Colonic mucosa (tissue), 4 donors: ENCODE results near the gene C1orf35. TPM values are rescaled to one million over a fixed set of nuclear protein-coding genes. Genes with fewer than 3 reads are reported as not detected.

Source experiments
- DNase-seq: peaks from one replicate; pipeline ENCODE4 v3.0.0-alpha.2; 2020
- H3K27ac ChIP-seq: fragments of 200-600 bp; one replicate; pipeline ENCODE4 v1.8.0; 2021
- H3K27me3 ChIP-seq: fragments of 200-600 bp; one replicate; pipeline ENCODE4 v1.8.0; 2021
- H3K36me3 ChIP-seq: fragments of 200-600 bp; one replicate; pipeline ENCODE4 v1.8.0; 2021
- H3K4me1 ChIP-seq: fragments of 200-600 bp; one replicate; pipeline ENCODE4 v1.8.0; 2021; ENCODE audit warnings: mild to moderate bottlenecking
- H3K4me3 ChIP-seq: fragments of 200-600 bp; one replicate; pipeline ENCODE4 v1.8.0; 2021
- H3K9ac ChIP-seq, 2 donors: one replicate each; pipeline ENCODE4 v1.7.0; 2013; ENCODE audit warnings: control low read depth in 2 of 2, low read depth in 2 of 2, low read length in 2 of 2
- H3K9me3 ChIP-seq: fragments of 200-600 bp; one replicate; pipeline ENCODE4 v1.8.0; 2021
- intact Hi-C: fragments of 100-400 bp; cut with DNase I; formaldehyde crosslinking; loops from one replicate; pipeline ENCODE4 v1.14.1; 2022
- total RNA-seq, 2 donors: library from RNA; stranded (reverse); fragmentation: NEBNext Ultra II Directional in 1 of 2; extraction: Animal tissue kit (Norgen Biotek cat#: 25700) in 1 of 2; gene quantifications; one replicate each; pipeline ENCODE4 v1.2.1, GENCODE V29; 2021
- TF ChIP-seq, protein P1 (sequence below): fragments of 200-600 bp; IDR thresholded peaks from one replicate; pipeline ENCODE4 v1.8.0; 2022; ENCODE audit warnings: antibody characterized with exemption, mild to moderate bottlenecking
- donor health status: healthy.
- donor health status: DM: no; HTN: no; CAD: no.
- donor health status: DM: no; HTN: no; CAD: no.

The C1orf35 gene
- total RNA-seq, 2 donors from 2014 or later = 14.9 to 26.4 TPM

DNA sequence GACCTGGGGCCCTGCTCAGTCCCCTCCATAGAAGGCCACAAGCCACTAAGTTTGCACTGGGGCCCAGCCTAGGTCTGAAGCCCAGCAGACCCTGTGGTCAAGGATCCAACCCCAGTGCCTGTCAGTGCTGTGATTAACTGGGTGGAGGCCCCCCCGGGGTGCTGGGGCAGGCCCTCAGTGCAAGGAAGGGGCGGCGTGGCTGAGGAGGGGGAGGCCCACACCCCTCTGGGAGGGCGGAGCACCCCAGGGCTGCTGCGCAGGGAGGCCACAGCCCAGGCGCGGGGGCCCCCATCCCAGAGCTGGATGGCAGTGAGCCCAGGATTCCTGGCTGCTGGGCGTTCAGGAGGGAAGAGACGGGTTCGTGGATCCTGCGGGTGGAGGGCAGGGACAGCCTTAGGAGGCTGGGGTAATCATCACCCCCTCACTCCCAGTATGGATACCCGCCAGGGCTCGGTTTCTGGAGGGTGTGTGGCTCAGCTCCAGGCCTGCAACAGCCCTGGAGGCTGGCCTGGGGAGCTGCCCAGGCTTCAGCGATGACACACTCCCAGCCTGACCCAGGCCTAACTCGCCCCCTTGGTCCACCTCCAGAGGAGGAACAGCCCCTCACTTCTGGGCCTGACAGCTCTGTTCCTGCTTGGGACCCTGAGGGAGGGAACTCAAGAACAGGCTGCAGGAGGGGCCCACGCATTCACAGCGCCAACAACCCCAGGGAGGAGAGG, 47.5 kb upstream of the C1orf35 start:
- TF ChIP-seq, protein P1, sequence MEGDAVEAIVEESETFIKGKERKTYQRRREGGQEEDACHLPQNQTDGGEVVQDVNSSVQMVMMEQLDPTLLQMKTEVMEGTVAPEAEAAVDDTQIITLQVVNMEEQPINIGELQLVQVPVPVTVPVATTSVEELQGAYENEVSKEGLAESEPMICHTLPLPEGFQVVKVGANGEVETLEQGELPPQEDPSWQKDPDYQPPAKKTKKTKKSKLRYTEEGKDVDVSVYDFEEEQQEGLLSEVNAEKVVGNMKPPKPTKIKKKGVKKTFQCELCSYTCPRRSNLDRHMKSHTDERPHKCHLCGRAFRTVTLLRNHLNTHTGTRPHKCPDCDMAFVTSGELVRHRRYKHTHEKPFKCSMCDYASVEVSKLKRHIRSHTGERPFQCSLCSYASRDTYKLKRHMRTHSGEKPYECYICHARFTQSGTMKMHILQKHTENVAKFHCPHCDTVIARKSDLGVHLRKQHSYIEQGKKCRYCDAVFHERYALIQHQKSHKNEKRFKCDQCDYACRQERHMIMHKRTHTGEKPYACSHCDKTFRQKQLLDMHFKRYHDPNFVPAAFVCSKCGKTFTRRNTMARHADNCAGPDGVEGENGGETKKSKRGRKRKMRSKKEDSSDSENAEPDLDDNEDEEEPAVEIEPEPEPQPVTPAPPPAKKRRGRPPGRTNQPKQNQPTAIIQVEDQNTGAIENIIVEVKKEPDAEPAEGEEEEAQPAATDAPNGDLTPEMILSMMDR = no peak
- no peaks in the 10 kb centered on the region for H3K36me3 ChIP-seq
- H3K27ac ChIP-seq = peak overlapping the region; percentile 47
- H3K4me3 ChIP-seq = no peak overlapping the region
- H3K9me3 ChIP-seq = no peaks in the 10 kb centered on the region
- no peaks in the 10 kb centered on the region for H3K4me1 ChIP-seq
- DNase-seq = peak; percentile 50
- peak overlapping the region; percentile 34 to 55 for H3K9ac ChIP-seq
- no peaks in the 10 kb centered on the region for H3K27me3 ChIP-seq
- intact Hi-C loops = no loop called here

DNA sequence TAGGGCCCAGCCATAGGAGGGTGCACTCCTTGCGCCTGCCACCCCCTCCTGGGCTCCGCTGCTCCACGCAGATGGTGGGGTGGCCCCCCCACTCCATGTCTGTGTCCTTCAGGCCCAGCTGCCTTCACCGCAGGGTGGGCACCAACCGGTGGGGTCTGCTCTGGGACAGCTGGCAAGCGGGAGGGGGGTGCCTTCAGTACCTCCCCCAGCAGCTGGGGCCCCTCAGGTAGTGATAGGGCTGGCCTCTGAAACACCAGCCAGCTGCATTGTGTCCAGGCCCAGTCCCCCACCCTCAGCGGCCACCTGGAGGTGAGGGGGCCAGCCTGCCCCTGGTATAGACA, 47.0 kb upstream of the C1orf35 start:
- Histone ChIP-seq H3K4me1 (no peaks in the 10 kb centered on the region), H3K27ac (peak overlapping the region; percentile 47), H3K9me3 (no peaks in the 10 kb centered on the region), H3K36me3 (no peaks in the 10 kb centered on the region), H3K27me3 (no peaks in the 10 kb centered on the region), H3K9ac (peak overlapping the region; percentile 34 to 39), H3K4me3 (no peak overlapping the region)
- intact Hi-C loops = no loop called here
- peak; percentile 17 for DNase-seq
- TF ChIP-seq, protein P1 = no peak

DNA sequence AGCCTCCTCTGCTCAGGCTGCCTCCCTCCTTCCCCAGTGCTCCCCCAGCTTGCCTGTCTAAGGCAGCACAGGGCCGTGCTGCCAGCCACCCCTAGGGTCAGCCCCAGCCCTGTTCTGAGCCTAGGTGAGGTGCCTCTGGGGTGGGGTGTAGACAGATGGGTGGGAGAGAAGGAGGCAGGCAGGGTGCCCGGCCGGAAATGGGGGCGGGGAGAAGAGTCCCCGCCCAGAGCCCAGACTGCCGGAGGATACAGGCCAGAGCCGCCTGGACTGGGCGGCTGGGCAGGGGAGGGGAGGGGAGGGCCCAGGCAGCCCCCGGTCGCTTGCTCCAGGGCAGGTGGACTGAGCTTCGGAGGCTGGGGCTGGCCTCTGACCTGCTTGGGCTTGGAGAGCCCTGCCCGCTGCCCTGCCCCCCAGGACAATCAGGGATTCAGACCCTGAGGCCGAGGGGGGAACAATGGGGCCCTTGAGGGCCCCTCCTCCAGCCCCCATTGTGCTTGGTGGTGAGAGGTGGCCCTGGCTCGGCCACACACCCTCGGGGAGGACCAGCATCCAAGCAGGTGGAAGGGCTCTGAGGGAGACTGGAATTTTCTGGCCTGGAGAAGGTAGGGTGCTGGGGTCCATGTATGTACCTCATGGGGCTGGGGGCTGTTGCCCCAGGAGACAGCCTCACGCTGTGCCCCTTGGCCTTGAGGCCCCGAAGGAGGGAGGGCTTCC, 46.4 kb upstream of the C1orf35 start, which contains the start of gene GJC2:
Gene GJC2, plus strand, starts transcription at position 525 of the 714 bp plus-strand sequence. CDS start 7,829 bp downstream, outside the sequence.
- Histone ChIP-seq H3K9ac (peak within 1 kb of the TSS; percentile 34 to 55), H3K27me3 (no peaks in the 10 kb centered on the region), H3K27ac (peak within 1 kb of the TSS; percentile 47), H3K4me1 (no peaks in the 10 kb centered on the region), H3K9me3 (no peaks in the 10 kb centered on the region), H3K36me3 (no peaks in the 10 kb centered on the region), H3K4me3 (no peak within 1 kb of the TSS)
- TF ChIP-seq, protein P1 = no peak
- no peak for DNase-seq
- intact Hi-C loops = no loop called here

DNA sequence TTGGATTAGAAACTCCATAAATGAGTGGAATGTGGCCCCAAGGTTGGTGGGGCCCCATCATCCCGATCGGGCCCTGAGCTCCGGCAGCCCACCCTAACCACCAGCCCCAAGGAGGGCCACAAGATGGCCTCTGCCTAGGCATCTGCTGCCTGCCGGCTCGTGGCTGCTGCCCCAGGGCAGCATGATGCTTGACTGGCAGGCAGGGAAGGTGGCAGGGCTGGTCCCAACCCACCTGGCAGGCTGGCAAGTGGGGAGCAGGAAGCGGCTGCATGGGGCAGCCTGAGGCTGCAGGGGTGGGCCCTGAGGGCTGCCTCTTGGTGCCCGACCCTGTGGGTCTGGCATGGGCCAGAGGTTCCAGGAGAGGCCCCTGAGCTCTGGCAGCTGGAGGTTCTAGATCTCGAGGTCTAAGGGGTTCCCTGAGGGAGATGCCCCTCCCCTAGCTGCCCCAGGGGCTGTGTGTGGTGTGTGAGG, 45.8 kb upstream of the C1orf35 start:
- H3K4me1 ChIP-seq = no peaks in the 10 kb centered on the region
- intact Hi-C loops = no loop called here
- H3K9me3 ChIP-seq = no peaks in the 10 kb centered on the region
- TF ChIP-seq, protein P1 = no peak
- no peaks in the 10 kb centered on the region for H3K36me3 ChIP-seq
- H3K27ac ChIP-seq = peak overlapping the region; percentile 47
- no peak for DNase-seq
- H3K9ac ChIP-seq = peak overlapping the region in 1 of 2 donors; percentile 39
- H3K4me3 ChIP-seq = no peak overlapping the region
- H3K27me3 ChIP-seq = no peaks in the 10 kb centered on the region

DNA sequence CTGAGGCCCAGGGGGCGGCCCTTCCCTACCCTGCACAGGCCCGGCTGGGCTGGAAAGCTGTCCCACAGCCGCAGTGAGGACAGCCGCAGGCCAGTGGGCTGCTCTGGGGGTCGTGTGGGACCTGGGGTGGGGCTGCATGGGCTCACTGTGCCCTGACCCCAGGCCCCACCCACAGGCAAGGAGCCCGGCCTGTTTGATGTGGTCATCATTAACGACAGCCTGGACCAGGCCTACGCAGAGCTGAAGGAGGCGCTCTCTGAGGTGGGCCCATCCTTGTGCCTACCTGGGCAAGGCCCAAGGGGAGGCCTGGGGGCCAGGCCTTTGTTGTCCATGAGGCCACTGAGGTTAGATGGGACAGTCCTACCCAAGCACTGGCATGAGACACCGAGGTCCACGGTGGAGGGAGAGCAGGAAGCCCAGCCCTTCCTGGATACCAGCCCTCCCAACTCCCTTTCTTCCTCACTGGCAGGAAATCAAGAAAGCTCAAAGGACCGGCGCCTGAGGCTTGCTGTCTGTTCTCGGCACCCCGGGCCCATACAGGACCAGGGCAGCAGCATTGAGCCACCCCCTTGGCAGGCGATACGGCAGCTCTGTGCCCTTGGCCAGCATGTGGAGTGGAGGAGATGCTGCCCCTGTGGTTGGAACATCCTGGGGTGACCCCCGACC, 45.2 kb upstream of the C1orf35 start:
- H3K9me3 ChIP-seq = no peaks in the 10 kb centered on the region
- no peaks in the 10 kb centered on the region for H3K36me3 ChIP-seq
- H3K4me3 ChIP-seq = no peak overlapping the region
- H3K27ac ChIP-seq = peak overlapping the region; percentile 47
- no peak for DNase-seq
- TF ChIP-seq, protein P1 = no peak
- H3K4me1 ChIP-seq = no peaks in the 10 kb centered on the region
- intact Hi-C loops = no loop called here
- no peak overlapping the region for H3K9ac ChIP-seq
- no peaks in the 10 kb centered on the region for H3K27me3 ChIP-seq
